HG03280 (cell line): ENCODE data around the gene PODN.

ENCODE experiments used
- ATAC-seq: cut with Tn5 transposase; IDR thresholded peaks from one replicate; pipeline ENCODE4 v1.9.1; 2021; ENCODE audit warnings: mild to moderate bottlenecking, moderate library complexity; ENCODE audit not compliant: unreplicated experiment

Gene PODN

DNA sequence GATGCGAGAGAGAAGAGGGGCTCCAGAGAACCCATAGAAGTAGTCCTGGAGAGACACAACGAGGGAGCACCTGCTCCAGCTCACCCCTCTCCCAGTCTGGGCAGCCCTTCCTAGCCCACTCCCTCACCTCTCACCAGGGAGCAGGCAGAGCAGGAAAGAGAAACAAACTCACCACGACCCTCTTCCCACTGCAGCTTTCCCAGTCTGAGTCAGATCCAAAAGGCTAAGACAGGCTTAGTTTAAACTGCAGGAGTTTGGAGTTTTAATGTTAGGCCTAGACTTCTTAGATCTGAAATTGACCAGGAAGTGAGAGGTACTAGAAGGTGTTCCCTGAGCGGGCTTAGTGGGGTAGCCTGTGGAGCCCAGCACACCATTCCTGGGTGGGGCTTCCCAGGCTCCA, 50.8 kb downstream of the PODN start:
- no peak for ATAC-seq

GRCh38 chr1:53114090-53114489, 52.1 kb downstream of the PODN start:
- no peak for ATAC-seq

GRCh38 chr1:53114581-53115400, 52.8 kb downstream of the PODN start:
- no peak for ATAC-seq

DNA sequence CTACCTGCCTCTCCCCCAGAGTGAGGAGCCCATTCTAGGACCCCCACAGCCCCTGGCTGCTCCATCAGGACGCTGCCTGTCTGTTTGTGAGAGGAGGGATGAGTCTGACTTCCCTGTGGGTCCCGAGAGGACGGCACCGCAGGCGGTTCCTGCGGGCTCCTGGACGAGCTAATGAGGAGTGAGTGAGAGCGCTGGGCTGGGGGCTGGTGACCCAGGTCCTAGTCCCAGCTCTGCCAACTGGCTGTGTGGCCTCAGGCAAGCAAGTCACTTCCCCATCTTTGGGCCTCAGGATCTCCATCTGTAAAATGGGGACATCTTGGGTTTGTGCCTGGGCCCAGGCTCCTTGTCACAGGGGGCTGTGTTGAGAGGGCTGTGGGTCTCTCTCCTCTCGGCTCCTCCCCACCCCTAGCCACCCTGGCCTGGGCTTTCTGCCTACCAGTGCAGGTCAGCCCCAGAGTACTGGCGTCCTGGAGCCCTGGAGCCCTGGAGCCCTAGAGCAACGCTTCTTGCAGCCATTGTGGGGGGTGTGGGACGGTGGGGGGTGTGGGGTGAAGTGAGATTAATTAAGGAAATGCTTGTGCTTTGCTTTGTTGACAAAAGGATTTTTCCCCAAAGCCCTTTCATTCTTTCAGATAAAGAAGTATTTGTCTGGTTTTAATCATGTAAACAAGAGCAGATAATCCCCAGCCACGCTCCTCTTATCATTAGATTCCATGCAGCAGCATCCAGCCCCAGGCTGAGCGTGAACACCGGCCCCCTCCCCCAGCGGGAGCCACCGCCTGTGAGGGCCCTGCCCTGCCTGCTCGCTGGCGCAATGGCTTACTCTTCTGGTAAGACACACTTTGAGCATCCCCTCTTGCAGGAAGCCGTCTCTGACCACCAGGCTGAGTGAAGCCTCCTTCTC, 53.6 kb downstream of the PODN start:
- no peak for ATAC-seq

- no peak for ATAC-seq
Observed at GRCh38 chr1:53116307-53116810, 54.3 kb downstream of the PODN start.

- ATAC-seq, result no peak
Observed at GRCh38 chr1:53116933-53117600, 55.1 kb downstream of the PODN start.

DNA sequence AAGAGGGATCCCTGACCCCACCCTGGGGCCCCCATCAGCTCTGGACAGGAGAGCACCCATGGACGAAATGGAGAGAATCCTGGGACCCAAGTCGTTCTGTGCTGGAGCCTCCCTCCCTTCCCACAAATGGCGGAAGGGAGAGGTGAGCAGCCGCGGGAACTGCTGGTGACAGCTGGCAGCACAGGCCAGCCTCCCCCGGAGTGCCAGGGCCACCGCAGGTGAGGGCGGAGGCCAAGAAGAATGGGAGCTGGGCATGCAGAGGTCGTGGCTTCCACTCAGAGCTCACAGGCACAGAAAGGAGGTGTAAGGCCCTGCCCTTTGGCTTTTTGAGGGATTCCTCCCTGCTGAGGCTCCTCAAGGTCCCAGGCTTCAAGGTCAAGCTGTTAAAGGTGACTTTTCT, 55.8 kb downstream of the PODN start:
- ATAC-seq, result no peak

GRCh38 chr1:53120659-53121058, 58.6 kb downstream of the PODN start:
- ATAC-seq, result no peak

- ATAC-seq, result no peak
Observed at GRCh38 chr1:53121319-53122172, 59.5 kb downstream of the PODN start.

DNA sequence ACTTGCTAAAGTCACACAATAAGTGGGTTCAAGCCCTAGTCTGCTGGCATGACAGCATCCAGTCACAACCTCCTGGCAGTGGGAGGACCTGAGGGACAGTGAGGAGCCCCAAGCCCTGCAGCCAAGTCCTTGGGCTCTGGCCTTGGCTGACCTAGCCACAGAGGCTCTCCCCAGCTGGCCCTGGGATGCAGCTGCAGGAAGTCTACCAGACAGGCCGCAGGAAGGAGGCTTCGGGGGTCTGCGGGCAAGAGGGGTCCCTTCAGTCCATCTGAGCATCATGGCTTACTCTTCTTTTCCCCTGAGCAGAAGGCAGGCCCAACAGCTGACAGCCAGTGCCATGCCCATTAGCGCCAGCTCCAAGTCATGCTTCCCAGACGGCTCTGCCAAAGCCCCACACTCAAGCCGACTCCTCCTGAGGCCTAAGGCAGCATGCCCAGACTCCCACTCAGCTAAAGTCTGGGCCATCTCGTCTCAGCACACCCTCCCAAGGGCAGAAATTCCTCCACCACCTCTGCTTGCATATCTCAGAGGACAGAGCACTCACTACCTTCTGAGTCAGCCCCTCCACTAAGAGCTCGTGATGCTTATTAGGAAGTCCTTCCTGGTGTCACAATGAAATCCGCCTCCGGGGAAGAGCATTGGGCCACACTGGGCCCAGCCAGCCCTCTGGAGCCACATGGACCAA, 60.3 kb downstream of the PODN start:
- no peak for ATAC-seq

- ATAC-seq, result no peak
Observed at GRCh38 chr1:53122961-53123413, 61.0 kb downstream of the PODN start.

GRCh38 chr1:53123453-53124140, 61.6 kb downstream of the PODN start:
- ATAC-seq, result no peak

- no peak for ATAC-seq
Observed at GRCh38 chr1:53125122-53125521, 63.1 kb downstream of the PODN start.

- ATAC-seq, result no peak
Observed at GRCh38 chr1:53125623-53126360, 63.8 kb downstream of the PODN start.

- no peak for ATAC-seq
Observed at GRCh38 chr1:53126495-53126894, 64.5 kb downstream of the PODN start.

DNA sequence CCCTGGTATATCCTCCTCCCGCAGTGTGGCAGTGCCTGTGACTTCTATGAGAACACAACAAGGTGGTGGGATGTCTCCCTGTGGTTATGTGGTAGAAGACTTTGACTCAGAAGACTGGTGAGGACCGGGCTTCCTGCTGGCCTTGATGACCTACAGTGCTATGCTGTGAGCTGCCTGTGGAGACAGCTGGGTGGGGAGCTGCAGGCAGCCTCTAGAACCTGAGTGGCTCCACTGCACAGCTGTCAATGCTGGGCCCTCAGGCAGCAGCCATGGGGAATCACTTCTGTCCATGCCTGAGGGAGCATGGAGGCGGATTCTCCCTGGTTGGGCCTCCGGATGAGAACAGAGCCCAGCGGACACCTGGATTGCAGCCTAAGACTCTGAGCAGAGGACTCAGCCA, 65.5 kb downstream of the PODN start:
- ATAC-seq, result no peak

- ATAC-seq, result no peak
Observed at GRCh38 chr1:53128401-53128800, 66.4 kb downstream of the PODN start.

- no peak for ATAC-seq
Observed at GRCh38 chr1:53129891-53130597, 68.0 kb downstream of the PODN start.
